Neural cell (in vitro differentiated cells): Measurements from ENCODE around the gene C1orf198. TPM values are rescaled to one million over a fixed set of nuclear protein-coding genes. Genes with fewer than 3 reads are reported as not detected.

ENCODE experiments used
- H2AFZ ChIP-seq: fragments of 200-600, 300-800 bp; sonication (generic), shearing (Covaris generic); 2 replicates; pipeline ENCODE4 v1.6.0; 2014; ENCODE audit warnings: low read depth, mild to moderate bottlenecking, antibody characterized with exemption, low read length, moderate library complexity
- H3F3A ChIP-seq: fragments of 200-600 bp; shearing (Covaris generic); 2 replicates; pipeline ENCODE4 v1.6.1; 2016; ENCODE audit warnings: mild to moderate bottlenecking, moderate library complexity, mixed read lengths, antibody characterized with exemption, low read length; ENCODE audit not compliant: insufficient read depth, poor library complexity, severe bottlenecking
- H3K27ac ChIP-seq: fragments of 200-600, 300-800 bp; sonication (generic), shearing (Covaris generic); 2 replicates; pipeline ENCODE4 v1.5.1; 2014; ENCODE audit warnings: mild to moderate bottlenecking, low read length, moderate library complexity
- H3K27me3 ChIP-seq: fragments of 300-800, 200-600 bp; sonication (generic), shearing (Covaris generic); 2 replicates; pipeline ENCODE4 v1.6.0; 2014; ENCODE audit warnings: mild to moderate bottlenecking, low read depth, low read length, moderate library complexity; ENCODE audit not compliant: insufficient read depth
- H3K36me3 ChIP-seq: fragments of 300-800, 200-600 bp; sonication (generic), shearing (Covaris generic); 2 replicates; pipeline ENCODE4 v1.5.1; 2014; ENCODE audit warnings: mild to moderate bottlenecking, antibody characterized with exemption, low read length, moderate library complexity; ENCODE audit not compliant: insufficient read depth
- H3K4me2 ChIP-seq: fragments of 300-800, 200-600 bp; sonication (generic), shearing (Covaris generic); 2 replicates; pipeline ENCODE4 v1.6.0; 2014; ENCODE audit warnings: mild to moderate bottlenecking, low read length
- H3K4me3 ChIP-seq: fragments of 300-800, 200-600 bp; sonication (generic), shearing (Covaris generic); 2 replicates; pipeline ENCODE4 v1.5.1; 2014; ENCODE audit warnings: mild to moderate bottlenecking, low read length, moderate library complexity
- H3K79me2 ChIP-seq: fragments of 200-600 bp; shearing (Covaris generic); replicated peaks from 2 replicates; pipeline ENCODE4 v1.6.0; 2014; ENCODE audit warnings: mild to moderate bottlenecking, low read length, moderate library complexity; ENCODE audit not compliant: insufficient read depth
- H3K9ac ChIP-seq: fragments of 300-800, 200-600 bp; sonication (generic), shearing (Covaris generic); 2 replicates; pipeline ENCODE4 v1.6.1; 2016; ENCODE audit warnings: mild to moderate bottlenecking, low read length, mixed read lengths
- H3K9me2 ChIP-seq: fragments of 200-600 bp; shearing (Covaris generic); 2 replicates; pipeline ENCODE4 v1.6.1; 2016; ENCODE audit warnings: mild to moderate bottlenecking, low read length, mixed read lengths; ENCODE audit not compliant: insufficient read depth
- H3K9me3 ChIP-seq: fragments of 200-600, 300-800 bp; sonication (generic), shearing (Covaris generic); 2 replicates; pipeline ENCODE4 v1.6.1; 2016; ENCODE audit warnings: mild to moderate bottlenecking, mixed run types, low read length, moderate library complexity, mixed read lengths
- H4K20me1 ChIP-seq: fragments of 200-600 bp; shearing (Covaris generic); 2 replicates; pipeline ENCODE4 v1.6.1; 2016; ENCODE audit warnings: mild to moderate bottlenecking, mixed run types; ENCODE audit not compliant: insufficient read depth
- CTCF ChIP-seq: fragments of 450-650 bp; IDR thresholded peaks from 2 replicates; pipeline ENCODE4 v1.5.1; 2014; ENCODE audit warnings: antibody characterized with exemption, mild to moderate bottlenecking, moderate library complexity; ENCODE audit not compliant: poor library complexity, severe bottlenecking
- EP300 ChIP-seq: fragments of 450-650 bp; conservative IDR thresholded peaks from 2 replicates; pipeline ENCODE4 v1.6.1; 2014; ENCODE audit warnings: antibody characterized with exemption, mild to moderate bottlenecking, moderate library complexity; ENCODE audit not compliant: poor library complexity, severe bottlenecking
- EZH2 ChIP-seq: fragments of 200-600, 300-800 bp; shearing (Covaris generic), sonication (generic); IDR thresholded peaks from 2 replicates; pipeline ENCODE4 v1.6.1; 2014; ENCODE audit warnings: antibody characterized with exemption, low read length, borderline replicate concordance, mild to moderate bottlenecking; ENCODE audit not compliant: insufficient read depth, poor library complexity, severe bottlenecking
- MXI1 ChIP-seq: fragments of 450-650 bp; conservative IDR thresholded peaks from 2 replicates; pipeline ENCODE4 v1.6.1; 2014; ENCODE audit warnings: antibody characterized with exemption, mild to moderate bottlenecking; ENCODE audit not compliant: poor library complexity, severe bottlenecking
- POLR2AphosphoS5 ChIP-seq: IDR thresholded peaks from 2 replicates; pipeline ENCODE4 v1.6.1; 2012
- RAD21 ChIP-seq: fragments of 450-650 bp; conservative IDR thresholded peaks from 2 replicates; pipeline ENCODE4 v1.6.1; 2014; ENCODE audit warnings: antibody characterized with exemption, mild to moderate bottlenecking, moderate library complexity
- REST ChIP-seq: IDR thresholded peaks from 2 replicates; pipeline ENCODE4 v1.6.1; 2012; ENCODE audit warnings: borderline replicate concordance
- SMC3 ChIP-seq: fragments of 450-650 bp; conservative IDR thresholded peaks from 2 replicates; pipeline ENCODE4 v1.6.1; 2014; ENCODE audit warnings: antibody characterized with exemption, mild to moderate bottlenecking, moderate library complexity; ENCODE audit not compliant: poor library complexity
- TAF1 ChIP-seq: IDR thresholded peaks from 2 replicates; pipeline ENCODE4 v1.6.1; 2012; ENCODE audit warnings: low read depth
- polyA plus RNA-seq: library from polyadenylated mRNA; depleted of rRNA; stranded (reverse); fragments of >200 nt; gene quantifications from 2 replicates; pipeline ENCODE4 v1.2.3, GENCODE V29; 2014

C1orf198 gene
- polyA plus RNA-seq, 1 donor from 2014 or later: 16.7 TPM

GRCh38 chr1:230794431-230794830 is 73.9 kb downstream of the C1orf198 start:
- H3K27me3 ChIP-seq: no peaks in the 10 kb centered on the region
- no peaks in the 10 kb centered on the region for H3K79me2 ChIP-seq
- TF ChIP-seq RAD21 (no peak), CTCF (no peak), MXI1 (no peak)
- H3K9me2 ChIP-seq: no peaks in the 10 kb centered on the region
- no peaks in the 10 kb centered on the region for H3K9me3 ChIP-seq
- no peak overlapping the region for H3K9ac ChIP-seq
- H3K27ac ChIP-seq: no peak overlapping the region
- no peak overlapping the region for H2AFZ ChIP-seq
- no peaks in the 10 kb centered on the region for H3F3A ChIP-seq
- H3K4me3 ChIP-seq: no peak overlapping the region
- H3K4me2 ChIP-seq: no peak overlapping the region
- no peaks in the 10 kb centered on the region for H4K20me1 ChIP-seq
- no peaks in the 10 kb centered on the region for H3K36me3 ChIP-seq

GRCh38 chr1:230793463-230793745 is 74.9 kb downstream of the C1orf198 start:
- H3K9me2 ChIP-seq: no peaks in the 10 kb centered on the region
- no peaks in the 10 kb centered on the region for H3K27me3 ChIP-seq
- no peaks in the 10 kb centered on the region for H4K20me1 ChIP-seq
- H3K27ac ChIP-seq: no peak overlapping the region
- no peak overlapping the region for H3K4me3 ChIP-seq
- no peaks in the 10 kb centered on the region for H3K36me3 ChIP-seq
- H3K4me2 ChIP-seq: no peak overlapping the region
- TF ChIP-seq RAD21 (no peak), EZH2 (no peak), MXI1 (no peak), EP300 (no peak), TAF1 (no peak), POLR2AphosphoS5 (no peak), CTCF (no peak), SMC3 (no peak), REST (no peak)
- no peak overlapping the region for H2AFZ ChIP-seq
- H3K9ac ChIP-seq: no peak overlapping the region
- no peaks in the 10 kb centered on the region for H3K9me3 ChIP-seq
- H3F3A ChIP-seq: no peaks in the 10 kb centered on the region
- H3K79me2 ChIP-seq: no peaks in the 10 kb centered on the region
